ENCODE data around the gene GDA. TPM values are rescaled to one million over a fixed set of nuclear protein-coding genes. Genes with fewer than 3 reads are reported as not detected.
"Not testable (repeated sequence)": the region's sequence is repeated elsewhere in the genome, so short reads cannot be mapped to it uniquely, and the experiment has no call there.

The GDA gene
- total and polyA plus RNA-seq, 2 donors = 0.76 to 3.9 TPM

- Histone ChIP-seq H3K4me1 (ENCODE audit: control insufficient read depth in 2 of 2, insufficient read depth in 2 of 2, low read length in 2 of 2) (no peaks in the 10 kb centered on the region), H3K27me3 (ENCODE audit: control insufficient read depth in 2 of 2, insufficient read depth in 1 of 2, low read length in 1 of 2) (no peaks in the 10 kb centered on the region), H3K36me3 (ENCODE audit: control insufficient read depth in 2 of 2, insufficient read depth in 2 of 2, low read length in 1 of 2) (no peaks in the 10 kb centered on the region), H3K9me3 (ENCODE audit: control insufficient read depth in 2 of 2, insufficient read depth in 1 of 2, low read length in 1 of 2) (no peaks in the 10 kb centered on the region), H3K27ac (ENCODE audit: low read depth in 1 of 2, low read length in 1 of 2) (no peak overlapping the region), H3K4me3 (ENCODE audit: low read length in 2 of 2) (no peak overlapping the region)
- DNase-seq (ENCODE audit: low read depth in 6 of 9, low spot score in 9 of 9) = no peak
- WGBS = 95% methylated on average over 3 of the region's 3 CpGs
Measured at GRCh38 chr9:72274916-72275315, 125.7 kb downstream of the GDA start.

- Histone ChIP-seq H3K27ac (ENCODE audit: low read depth in 1 of 2, low read length in 1 of 2) (no peak overlapping the region), H3K36me3 (ENCODE audit: control insufficient read depth in 2 of 2, insufficient read depth in 2 of 2, low read length in 1 of 2) (no peaks in the 10 kb centered on the region), H3K27me3 (ENCODE audit: control insufficient read depth in 2 of 2, insufficient read depth in 1 of 2, low read length in 1 of 2) (no peaks in the 10 kb centered on the region)
Measured at GRCh38 chr9:72276429-72276828, 127.2 kb downstream of the GDA start.

GRCh38 chr9:72278959-72279358, 129.7 kb downstream of the GDA start:
- no peak for DNase-seq (ENCODE audit: low read depth in 6 of 9, low spot score in 9 of 9)
- H3K9me3 ChIP-seq (ENCODE audit: control insufficient read depth in 2 of 2, insufficient read depth in 1 of 2, low read length in 1 of 2) = no peaks in the 10 kb centered on the region
- H3K4me1 ChIP-seq (ENCODE audit: control insufficient read depth in 2 of 2, insufficient read depth in 2 of 2, low read length in 2 of 2) = no peaks in the 10 kb centered on the region
- H3K27me3 ChIP-seq (ENCODE audit: control insufficient read depth in 2 of 2, insufficient read depth in 1 of 2, low read length in 1 of 2) = no peaks in the 10 kb centered on the region
- H3K4me3 ChIP-seq (ENCODE audit: low read length in 2 of 2) = no peak overlapping the region
- 88% methylated on average over 2 of the region's 2 CpGs for WGBS
- no peaks in the 10 kb centered on the region for H3K36me3 ChIP-seq (ENCODE audit: control insufficient read depth in 2 of 2, insufficient read depth in 2 of 2, low read length in 1 of 2)
- no peak overlapping the region for H3K27ac ChIP-seq (ENCODE audit: low read depth in 1 of 2, low read length in 1 of 2)

More at GRCh38 chr9:72276429-72276828, 127.2 kb downstream of the GDA start:
- no peaks in the 10 kb centered on the region for H3K4me1 ChIP-seq (ENCODE audit: control insufficient read depth in 2 of 2, insufficient read depth in 2 of 2, low read length in 2 of 2)
- WGBS = 93% methylated on average over 1 of the region's 1 CpG
- H3K9me3 ChIP-seq (ENCODE audit: control insufficient read depth in 2 of 2, insufficient read depth in 1 of 2, low read length in 1 of 2) = no peaks in the 10 kb centered on the region
- no peak for DNase-seq (ENCODE audit: low read depth in 6 of 9, low spot score in 9 of 9)
- H3K4me3 ChIP-seq (ENCODE audit: low read length in 2 of 2) = no peak overlapping the region

GRCh38 chr9:72280913-72281500, 131.8 kb downstream of the GDA start:
- DNase-seq (ENCODE audit: low read depth in 6 of 9, low spot score in 9 of 9) = peak; percentile 29 to 78 (median 48)
- WGBS = 42% methylated on average over 11 of the region's 11 CpGs

GRCh38 chr9:72289401-72289800, 140.2 kb downstream of the GDA start:
- Histone ChIP-seq H3K27ac (ENCODE audit: low read depth in 1 of 2, low read length in 1 of 2) (no peak overlapping the region), H3K27me3 (ENCODE audit: control insufficient read depth in 2 of 2, insufficient read depth in 1 of 2, low read length in 1 of 2) (no peaks in the 10 kb centered on the region), H3K9me3 (ENCODE audit: control insufficient read depth in 2 of 2, insufficient read depth in 1 of 2, low read length in 1 of 2) (no peaks in the 10 kb centered on the region), H3K4me1 (ENCODE audit: control insufficient read depth in 2 of 2, insufficient read depth in 2 of 2, low read length in 2 of 2) (no peaks in the 10 kb centered on the region), H3K36me3 (ENCODE audit: control insufficient read depth in 2 of 2, insufficient read depth in 2 of 2, low read length in 1 of 2) (no peaks in the 10 kb centered on the region), H3K4me3 (ENCODE audit: low read length in 2 of 2) (no peak overlapping the region)
- no peak for DNase-seq (ENCODE audit: low read depth in 6 of 9, low spot score in 9 of 9)
- 93% methylated on average over 2 of the region's 2 CpGs for WGBS

More at GRCh38 chr9:72280913-72281500, 131.8 kb downstream of the GDA start:
- H3K27me3 ChIP-seq (ENCODE audit: control insufficient read depth in 2 of 2, insufficient read depth in 1 of 2, low read length in 1 of 2) = no peaks in the 10 kb centered on the region
- no peak overlapping the region for H3K4me3 ChIP-seq (ENCODE audit: low read length in 2 of 2)
- no peaks in the 10 kb centered on the region for H3K36me3 ChIP-seq (ENCODE audit: control insufficient read depth in 2 of 2, insufficient read depth in 2 of 2, low read length in 1 of 2)
- H3K27ac ChIP-seq (ENCODE audit: low read depth in 1 of 2, low read length in 1 of 2) = no peak overlapping the region
- no peaks in the 10 kb centered on the region for H3K4me1 ChIP-seq (ENCODE audit: control insufficient read depth in 2 of 2, insufficient read depth in 2 of 2, low read length in 2 of 2)
- no peaks in the 10 kb centered on the region for H3K9me3 ChIP-seq (ENCODE audit: control insufficient read depth in 2 of 2, insufficient read depth in 1 of 2, low read length in 1 of 2)

- Histone ChIP-seq H3K4me3 (ENCODE audit: low read length in 2 of 2) (no peak overlapping the region), H3K4me1 (ENCODE audit: control insufficient read depth in 2 of 2, insufficient read depth in 2 of 2, low read length in 2 of 2) (no peaks in the 10 kb centered on the region), H3K27me3 (ENCODE audit: control insufficient read depth in 2 of 2, insufficient read depth in 1 of 2, low read length in 1 of 2) (no peaks in the 10 kb centered on the region), H3K36me3 (ENCODE audit: control insufficient read depth in 2 of 2, insufficient read depth in 2 of 2, low read length in 1 of 2) (no peaks in the 10 kb centered on the region), H3K27ac (ENCODE audit: low read depth in 1 of 2, low read length in 1 of 2) (no peak overlapping the region), H3K9me3 (ENCODE audit: control insufficient read depth in 2 of 2, insufficient read depth in 1 of 2, low read length in 1 of 2) (no peaks in the 10 kb centered on the region)
- WGBS = 96% methylated on average over 2 of the region's 2 CpGs
- no peak for DNase-seq (ENCODE audit: low read depth in 6 of 9, low spot score in 9 of 9)
Measured at GRCh38 chr9:72290311-72290710, 141.1 kb downstream of the GDA start.

GRCh38 chr9:72291576-72291975, 142.3 kb downstream of the GDA start:
- H3K4me3 ChIP-seq (ENCODE audit: low read length in 2 of 2); H3K4me1 ChIP-seq (ENCODE audit: control insufficient read depth in 2 of 2, insufficient read depth in 2 of 2, low read length in 2 of 2); H3K27ac ChIP-seq (ENCODE audit: low read depth in 1 of 2, low read length in 1 of 2); H3K36me3 ChIP-seq (ENCODE audit: control insufficient read depth in 2 of 2, insufficient read depth in 2 of 2, low read length in 1 of 2); DNase-seq (ENCODE audit: low read depth in 6 of 9, low spot score in 9 of 9); H3K9me3 ChIP-seq (ENCODE audit: control insufficient read depth in 2 of 2, insufficient read depth in 1 of 2, low read length in 1 of 2); H3K27me3 ChIP-seq (ENCODE audit: control insufficient read depth in 2 of 2, insufficient read depth in 1 of 2, low read length in 1 of 2): not testable (repeated sequence)
- whole genome bisulfite sequencing = 87% methylated on average over 5 of the region's 5 CpGs

- H3K36me3 ChIP-seq (ENCODE audit: control insufficient read depth in 2 of 2, insufficient read depth in 2 of 2, low read length in 1 of 2) = no peaks in the 10 kb centered on the region
- H3K4me1 ChIP-seq (ENCODE audit: control insufficient read depth in 2 of 2, insufficient read depth in 2 of 2, low read length in 2 of 2) = no peaks in the 10 kb centered on the region
- peak in 3 of 9 donors; percentile 6 to 38 (median 9) for DNase-seq (ENCODE audit: low read depth in 6 of 9, low spot score in 9 of 9)
- H3K27ac ChIP-seq (ENCODE audit: low read depth in 1 of 2, low read length in 1 of 2) = no peak overlapping the region
- WGBS = 47% methylated on average over 2 of the region's 2 CpGs
- H3K27me3 ChIP-seq (ENCODE audit: control insufficient read depth in 2 of 2, insufficient read depth in 1 of 2, low read length in 1 of 2) = no peaks in the 10 kb centered on the region
- no peak overlapping the region for H3K4me3 ChIP-seq (ENCODE audit: low read length in 2 of 2)
- no peaks in the 10 kb centered on the region for H3K9me3 ChIP-seq (ENCODE audit: control insufficient read depth in 2 of 2, insufficient read depth in 1 of 2, low read length in 1 of 2)
Measured at GRCh38 chr9:72292256-72292682, 143.0 kb downstream of the GDA start.

GRCh38 chr9:72292874-72293607, 143.8 kb downstream of the GDA start:
- Histone ChIP-seq H3K4me3 (ENCODE audit: low read length in 2 of 2) (no peak overlapping the region), H3K9me3 (ENCODE audit: control insufficient read depth in 2 of 2, insufficient read depth in 1 of 2, low read length in 1 of 2) (no peaks in the 10 kb centered on the region), H3K36me3 (ENCODE audit: control insufficient read depth in 2 of 2, insufficient read depth in 2 of 2, low read length in 1 of 2) (no peaks in the 10 kb centered on the region), H3K4me1 (ENCODE audit: control insufficient read depth in 2 of 2, insufficient read depth in 2 of 2, low read length in 2 of 2) (no peaks in the 10 kb centered on the region), H3K27me3 (ENCODE audit: control insufficient read depth in 2 of 2, insufficient read depth in 1 of 2, low read length in 1 of 2) (no peaks in the 10 kb centered on the region), H3K27ac (ENCODE audit: low read depth in 1 of 2, low read length in 1 of 2) (no peak overlapping the region)
- WGBS = 90% methylated on average over 5 of the region's 5 CpGs
- peak in 1 of 9 donors; percentile 6 for DNase-seq (ENCODE audit: low read depth in 6 of 9, low spot score in 9 of 9)
